Epithelial cell of esophagus (primary cell): Measurements from ENCODE around the gene ADAM12.
"Not testable (repeated sequence)": the region's sequence is repeated elsewhere in the genome, so short reads cannot be mapped to it uniquely, and the experiment has no call there.

Experiments
- DNase-seq: peaks from one replicate; pipeline ENCODE4 v3.0.0; 2010; ENCODE audit warnings: low read depth
- H3K4me3 ChIP-seq: 2 replicates; pipeline ENCODE4 v1.5.1; 2011; ENCODE audit warnings: mild to moderate bottlenecking, low read length, control low read depth
- CTCF ChIP-seq: IDR thresholded peaks from 2 replicates; pipeline ENCODE4 v1.5.1; 2011; ENCODE audit warnings: low read depth, mild to moderate bottlenecking, low read length, control low read depth, inconsistent platforms; ENCODE audit not compliant: insufficient read depth; ENCODE audit errors: missing control alignments

Gene ADAM12

DNA sequence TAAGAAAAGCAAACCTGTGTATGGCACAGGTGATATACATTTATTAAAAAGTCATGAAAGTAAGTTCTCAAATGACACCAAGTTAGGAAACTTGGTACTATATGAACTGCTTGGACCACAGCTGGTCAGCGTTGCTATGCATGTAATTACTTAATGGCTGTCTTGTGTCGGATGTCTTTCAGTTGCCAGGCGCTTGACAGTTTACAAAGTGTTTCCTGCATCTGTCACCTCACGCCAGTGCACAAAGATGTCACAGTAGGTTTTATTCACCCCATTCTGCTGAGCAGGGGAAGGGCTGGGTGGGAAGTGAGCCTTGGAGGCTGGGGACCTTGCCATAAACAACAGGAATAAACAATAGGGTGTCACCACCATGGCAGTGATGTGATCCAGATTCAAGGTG, 35.8 kb downstream of the ADAM12 start:
- DNase-seq, result no peak
- TF ChIP-seq CTCF, result no peak
- H3K4me3 ChIP-seq, result no peak overlapping the region

- DNase-seq, result no peak
- no peak for TF ChIP-seq CTCF
- H3K4me3 ChIP-seq, result no peak overlapping the region
Observed at GRCh38 chr10:126351021-126351420, 37.3 kb downstream of the ADAM12 start.

DNA sequence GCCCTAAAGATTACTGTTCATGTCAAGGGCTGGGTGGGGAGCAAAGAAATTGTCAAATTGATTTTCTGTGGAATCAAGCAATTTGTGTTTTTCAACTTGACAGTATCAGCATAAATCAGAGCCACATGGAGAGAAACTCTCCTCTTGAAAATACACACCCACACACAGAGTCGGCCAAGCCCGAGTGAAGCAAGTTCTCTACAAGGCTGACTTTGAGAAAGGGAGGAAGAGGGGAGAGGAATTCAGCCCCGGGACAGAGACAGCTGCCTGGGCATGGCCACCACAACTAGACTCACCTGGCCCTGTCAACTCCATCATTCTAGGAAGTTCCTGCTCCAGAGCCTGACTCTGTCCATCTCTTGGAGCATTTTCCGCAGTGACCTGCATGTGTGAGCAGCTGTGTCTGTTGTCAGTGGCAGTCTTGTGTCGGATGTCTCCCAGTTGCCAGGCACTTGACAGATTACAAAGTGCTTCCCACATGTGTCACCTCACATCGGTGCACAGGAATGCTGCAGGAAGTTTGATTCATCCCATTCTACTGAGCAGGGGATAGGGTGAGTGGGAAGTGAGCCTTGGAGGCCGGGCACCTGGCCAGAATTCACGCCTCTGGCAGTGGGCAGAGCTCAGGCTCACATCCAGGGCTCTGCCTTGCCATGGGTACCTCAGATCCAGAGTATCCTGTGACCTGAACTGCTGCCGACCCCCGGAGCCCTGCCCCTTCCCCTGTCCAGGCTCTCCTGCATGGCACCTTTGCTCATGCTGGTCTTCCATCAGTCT, 37.9 kb downstream of the ADAM12 start:
- no peak for TF ChIP-seq CTCF
- DNase-seq, result peak; percentile 97
- H3K4me3 ChIP-seq, result no peak overlapping the region

DNA sequence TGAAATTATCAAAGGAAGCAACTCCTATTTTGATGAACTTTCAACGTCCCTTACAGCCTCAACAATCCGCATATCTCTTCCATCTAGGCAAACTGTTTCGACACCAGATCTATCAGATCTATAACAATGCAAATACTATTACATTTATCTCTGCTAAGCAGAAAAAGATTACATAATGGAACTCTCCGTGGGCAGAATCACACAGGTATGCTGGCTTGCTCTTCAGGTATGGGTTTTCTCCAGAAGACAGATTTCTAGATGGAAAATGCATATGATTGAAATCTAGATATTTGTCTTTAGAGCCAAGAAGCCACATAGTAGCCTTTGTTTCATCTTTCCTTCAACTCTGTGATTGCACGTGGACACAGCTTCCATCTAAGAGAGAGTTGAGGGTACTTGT, 38.6 kb downstream of the ADAM12 start:
- no peak for TF ChIP-seq CTCF

DNA sequence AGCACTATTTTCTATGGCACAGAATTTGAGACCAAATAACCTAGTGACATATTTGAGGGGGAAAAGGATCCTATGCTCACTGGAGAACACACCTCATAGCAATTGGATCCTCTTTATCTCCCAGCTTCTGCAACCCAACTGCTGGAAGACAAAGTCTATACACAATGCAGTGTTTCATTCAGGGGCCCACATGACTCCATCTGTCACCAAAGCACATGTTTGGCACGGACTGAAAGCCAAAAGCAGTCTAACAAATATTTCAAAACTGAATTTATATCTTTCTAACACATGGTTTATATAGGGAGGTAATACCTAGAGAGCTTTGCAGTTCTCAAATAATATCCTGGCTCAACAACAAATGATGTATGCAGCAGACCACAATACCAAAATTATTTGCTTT, 39.2 kb downstream of the ADAM12 start:
- no peak overlapping the region for H3K4me3 ChIP-seq
- no peak for TF ChIP-seq CTCF
- no peak for DNase-seq

More for the DNA sequence above, 38.6 kb downstream of the ADAM12 start:
- DNase-seq, result no peak
- no peak overlapping the region for H3K4me3 ChIP-seq

DNA sequence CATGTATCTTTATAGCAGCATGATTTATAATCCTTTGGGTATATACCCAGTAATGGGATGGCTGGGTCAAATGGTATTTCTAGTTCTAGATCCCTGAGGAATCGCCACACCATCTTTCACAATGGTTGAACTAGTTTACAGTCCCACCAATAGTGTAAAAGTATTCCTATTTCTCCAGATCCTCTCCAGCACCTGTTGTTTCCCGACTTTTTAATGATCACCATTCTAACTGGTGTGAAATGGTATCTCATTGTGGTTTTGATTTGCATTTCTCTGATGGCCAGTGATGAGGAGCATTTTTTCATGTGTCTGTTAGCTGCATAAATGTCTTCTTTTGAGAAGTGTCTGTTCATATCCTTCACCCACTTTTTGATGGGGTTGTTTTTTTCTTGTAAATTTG, 44.8 kb downstream of the ADAM12 start:
- H3K4me3 ChIP-seq, DNase-seq: not testable (repeated sequence)

DNA sequence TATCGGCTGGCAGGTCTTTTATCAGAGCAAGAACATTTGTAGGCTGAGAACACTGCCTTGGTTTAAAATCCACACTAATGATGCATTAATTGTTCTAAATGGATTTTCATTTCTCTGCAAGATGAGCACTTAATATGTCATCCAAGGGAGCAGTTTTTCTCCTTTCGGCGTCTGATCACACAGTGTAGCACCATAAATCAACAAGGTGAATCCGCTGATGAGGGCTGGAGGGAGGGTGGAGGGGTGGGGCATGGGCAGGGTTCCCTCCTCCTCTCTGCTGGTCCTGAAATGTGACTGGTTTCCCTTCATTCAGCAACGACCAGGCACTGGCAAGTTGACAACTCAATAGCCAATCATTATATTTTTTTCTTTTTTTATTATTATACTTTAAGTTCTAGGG, 45.6 kb downstream of the ADAM12 start:
- H3K4me3 ChIP-seq, result no peak overlapping the region
- DNase-seq, result no peak
- no peak for TF ChIP-seq CTCF
